Measurements from ENCODE around the gene CRYL1.
A peak's percentile ranks its signal among the peaks of the same experiment; 100 is the strongest.
"Not testable (repeated sequence)": the region's sequence is repeated elsewhere in the genome, so short reads cannot be mapped to it uniquely, and the experiment has no call there.

Gene CRYL1

GRCh38 chr13:20446900-20447299 lies 78.8 kb downstream of the CRYL1 start:
- DNase-seq, result no peak

GRCh38 chr13:20446405-20446804 lies 79.3 kb downstream of the CRYL1 start:
- no peak for DNase-seq

- DNase-seq, result no peak
These were observed 82.8 kb downstream of the CRYL1 start for GRCh38 chr13:20442798-20443381.

GRCh38 chr13:20442375-20442774 lies 83.3 kb downstream of the CRYL1 start:
- no peak for DNase-seq

- DNase-seq, result no peak
These were observed 83.8 kb downstream of the CRYL1 start for GRCh38 chr13:20441879-20442278.

GRCh38 chr13:20441056-20441455 lies 84.6 kb downstream of the CRYL1 start:
- DNase-seq, result no peak

GRCh38 chr13:20439261-20439660 lies 86.4 kb downstream of the CRYL1 start:
- DNase-seq, result no peak

- no peak for DNase-seq
These were observed 86.9 kb downstream of the CRYL1 start for GRCh38 chr13:20438801-20439200.

- DNase-seq, result no peak
These were observed 89.2 kb downstream of the CRYL1 start for GRCh38 chr13:20436505-20436904.

GRCh38 chr13:20435616-20436368 lies 89.9 kb downstream of the CRYL1 start:
- no peak for DNase-seq

- DNase-seq, result not testable (repeated sequence)
These were observed 91.4 kb downstream of the CRYL1 start for GRCh38 chr13:20434210-20434609.

- DNase-seq, result peak; percentile 20
These were observed 93.8 kb downstream of the CRYL1 start for GRCh38 chr13:20431687-20432384.

GRCh38 chr13:20431080-20431479 lies 94.6 kb downstream of the CRYL1 start:
- DNase-seq, result peak; percentile 59

- no peak for DNase-seq
These were observed 95.4 kb downstream of the CRYL1 start for GRCh38 chr13:20430296-20430695.

GRCh38 chr13:20429682-20430081 lies 96.0 kb downstream of the CRYL1 start:
- DNase-seq, result no peak

GRCh38 chr13:20428666-20429644 lies 96.7 kb downstream of the CRYL1 start:
- no peak for DNase-seq

GRCh38 chr13:20426766-20427448 lies 98.8 kb downstream of the CRYL1 start:
- no peak for DNase-seq

GRCh38 chr13:20425819-20426219 lies 99.8 kb downstream of the CRYL1 start:
- no peak for DNase-seq

GRCh38 chr13:20424949-20425348 lies 100.7 kb downstream of the CRYL1 start:
- no peak for DNase-seq

GRCh38 chr13:20424559-20424852 lies 101.2 kb downstream of the CRYL1 start:
- DNase-seq, result no peak

- no peak for DNase-seq
These were observed 103.3 kb downstream of the CRYL1 start for GRCh38 chr13:20422362-20422761.

GRCh38 chr13:20420938-20421337 lies 104.7 kb downstream of the CRYL1 start:
- DNase-seq, result no peak

- no peak for DNase-seq
These were observed 106.7 kb downstream of the CRYL1 start for GRCh38 chr13:20418953-20419352.

Measured in NCI-H2029 treated with DMSO at 0.1 percent for 48 hours (cell line).